AML-193 (cell line): ENCODE measurements around the gene PIK3CB.

ENCODE experiments used
- DNase-seq, 2 experiments: peaks; one replicate each; lab custom pipeline; 2025; lab: John Stamatoyannopoulos, UW

Gene PIK3CB

GRCh38 chr3:138834596-138835396 is at the start of gene PIK3CB:
Gene PIK3CB, minus strand, starts transcription at chr3:138834928. Its CDS starts 75,585 bp downstream, at chr3:138759343.
- peak; percentile 85 for DNase-seq

- no peak for DNase-seq
Measured at GRCh38 chr3:138881233-138881632, 46.5 kb upstream of the PIK3CB start.

GRCh38 chr3:138879541-138880380 is 45.0 kb upstream of the PIK3CB start:
- no peak for DNase-seq

- no peak for DNase-seq
Measured at GRCh38 chr3:138877226-138877625, 42.5 kb upstream of the PIK3CB start.

GRCh38 chr3:138875754-138876664 is 41.3 kb upstream of the PIK3CB start:
- peak; percentile 91 to 93 for DNase-seq

- DNase-seq, result no peak
Measured at GRCh38 chr3:138875096-138875753, 40.5 kb upstream of the PIK3CB start.

GRCh38 chr3:138873471-138874278 is 38.9 kb upstream of the PIK3CB start:
- DNase-seq, result no peak

GRCh38 chr3:138872632-138873031 is 37.9 kb upstream of the PIK3CB start:
- no peak for DNase-seq

- DNase-seq, result no peak
Measured at GRCh38 chr3:138867996-138868395, 33.3 kb upstream of the PIK3CB start.

- DNase-seq, result no peak
Measured at GRCh38 chr3:138863776-138864113, 29.0 kb upstream of the PIK3CB start.

GRCh38 chr3:138862924-138863775 is 28.4 kb upstream of the PIK3CB start:
- DNase-seq, result peak; percentile 43 to 65

GRCh38 chr3:138862531-138862923 is 27.8 kb upstream of the PIK3CB start:
- DNase-seq, result peak; percentile 73 to 83

GRCh38 chr3:138861798-138862197 is 27.1 kb upstream of the PIK3CB start:
- no peak for DNase-seq

GRCh38 chr3:138856799-138857198 is 22.1 kb upstream of the PIK3CB start:
- DNase-seq, result no peak

GRCh38 chr3:138854940-138855339 is 20.2 kb upstream of the PIK3CB start:
- no peak for DNase-seq

- DNase-seq, result no peak
Measured at GRCh38 chr3:138854204-138854603, 19.5 kb upstream of the PIK3CB start.

- no peak for DNase-seq
Measured at GRCh38 chr3:138850151-138850550, 15.4 kb upstream of the PIK3CB start.

- DNase-seq, result no peak
Measured at GRCh38 chr3:138849222-138849940, 14.7 kb upstream of the PIK3CB start.

- no peak for DNase-seq
Measured at GRCh38 chr3:138848696-138849095, 14.0 kb upstream of the PIK3CB start.
